Embryonic facial prominence (tissue), 1 donor: Measurements from ENCODE around the gene WASF1.
"Not testable (repeated sequence)": the region's sequence is repeated elsewhere in the genome, so short reads cannot be mapped to it uniquely, and the experiment has no call there.

Source experiments
- DNase-seq: peaks from one replicate; pipeline ENCODE4 v3.0.0-alpha.2; 2016; ENCODE audit errors: extremely low spot score

The WASF1 gene

DNA sequence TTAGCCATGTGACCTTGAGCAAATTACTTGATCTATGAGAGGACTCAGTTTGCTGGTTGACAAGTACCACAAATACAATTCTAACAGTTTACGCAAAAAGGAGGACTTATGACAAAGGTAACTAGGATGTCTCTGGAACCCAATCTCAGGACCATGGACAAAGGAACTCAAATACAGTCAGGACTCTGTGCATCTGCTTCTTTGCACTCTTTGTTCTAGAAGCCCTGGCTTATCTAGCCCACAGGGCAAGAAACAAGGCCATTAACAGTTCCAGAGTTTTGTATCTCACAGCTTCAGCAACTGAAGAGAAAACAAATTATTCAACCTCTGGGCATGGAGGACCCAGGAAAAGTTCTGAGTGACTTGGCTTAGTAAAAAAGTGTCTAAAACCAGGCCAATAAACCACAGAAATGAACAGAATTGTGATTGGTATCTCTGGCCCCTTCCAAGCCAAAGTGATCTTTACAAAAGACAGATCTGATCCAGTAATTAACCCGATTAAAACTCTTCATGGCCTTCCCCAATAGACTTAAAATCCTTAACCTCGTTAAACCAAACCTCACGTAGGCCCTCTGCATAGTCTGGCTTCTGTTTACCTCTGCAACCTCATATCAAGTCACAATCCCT, 5.9 kb downstream of the WASF1 start:
- no peak for DNase-seq

- no peak for DNase-seq
Observed at GRCh38 chr6:110170081-110170480, 9.4 kb downstream of the WASF1 start.

- no peak for DNase-seq
Observed at GRCh38 chr6:110158479-110158878, 21.0 kb downstream of the WASF1 start.

DNA sequence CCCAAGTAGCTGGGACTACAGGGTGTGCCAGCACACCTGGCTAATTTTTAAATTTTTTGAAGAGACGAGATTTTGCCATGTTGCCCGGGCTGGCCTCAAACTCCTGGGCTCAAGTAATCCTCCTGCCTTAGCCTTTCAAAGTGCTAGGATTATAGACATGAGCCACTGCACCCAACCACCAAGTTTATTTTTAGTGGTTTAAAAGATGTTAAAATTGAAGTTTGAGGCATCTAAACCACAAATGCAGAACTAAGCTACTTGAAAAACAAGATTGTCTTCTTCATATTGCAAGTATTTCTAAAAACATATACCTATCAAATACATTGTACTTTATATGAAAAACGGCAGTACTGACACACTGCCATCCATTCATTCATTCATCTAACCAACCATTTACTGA, 31.6 kb downstream of the WASF1 start:
- no peak for DNase-seq

GRCh38 chr6:110140650-110141049, 38.8 kb downstream of the WASF1 start:
- no peak for DNase-seq

DNA sequence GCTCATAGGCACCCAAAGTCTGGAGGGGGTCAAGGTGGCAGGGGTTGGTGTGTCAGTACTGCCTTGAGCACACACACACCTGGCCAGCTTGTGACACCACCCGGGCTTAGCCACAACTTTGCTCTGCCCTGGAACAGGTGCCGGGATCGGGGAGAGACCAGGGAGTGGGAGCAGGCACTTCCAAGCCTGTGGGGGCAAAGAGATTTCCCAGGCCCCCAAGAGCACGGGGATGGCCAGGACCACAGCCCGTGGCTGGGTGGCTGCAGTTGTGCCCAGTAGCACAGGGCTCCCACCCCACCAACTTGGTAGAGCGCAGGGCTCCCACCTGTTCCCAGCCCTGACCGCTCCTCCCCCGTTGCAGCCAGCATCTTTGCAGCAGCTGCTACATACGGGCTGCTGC, 40.4 kb downstream of the WASF1 start:
- DNase-seq: no peak

GRCh38 chr6:110137924-110138887, 41.3 kb downstream of the WASF1 start:
- no peak for DNase-seq

DNA sequence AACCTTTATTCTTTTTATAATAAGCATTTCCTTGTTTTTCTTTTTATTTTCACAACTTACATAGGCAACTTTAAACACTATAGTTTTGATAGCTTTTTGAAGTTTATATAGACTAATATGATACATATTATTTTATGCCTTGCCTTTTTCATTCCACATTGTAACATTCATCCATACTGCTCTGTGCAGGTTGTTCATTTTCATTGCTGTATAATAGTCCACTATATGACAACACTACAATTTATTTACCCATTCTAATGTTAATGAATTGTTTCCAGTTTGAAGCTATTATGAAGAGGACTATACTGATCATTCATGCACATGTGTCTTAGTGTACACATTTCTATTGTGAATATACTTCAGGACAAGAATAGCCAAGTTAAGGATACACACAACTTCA, 49.1 kb downstream of the WASF1 start:
- DNase-seq: no peak

GRCh38 chr6:110128418-110128817, 51.1 kb downstream of the WASF1 start:
- no peak for DNase-seq

DNA sequence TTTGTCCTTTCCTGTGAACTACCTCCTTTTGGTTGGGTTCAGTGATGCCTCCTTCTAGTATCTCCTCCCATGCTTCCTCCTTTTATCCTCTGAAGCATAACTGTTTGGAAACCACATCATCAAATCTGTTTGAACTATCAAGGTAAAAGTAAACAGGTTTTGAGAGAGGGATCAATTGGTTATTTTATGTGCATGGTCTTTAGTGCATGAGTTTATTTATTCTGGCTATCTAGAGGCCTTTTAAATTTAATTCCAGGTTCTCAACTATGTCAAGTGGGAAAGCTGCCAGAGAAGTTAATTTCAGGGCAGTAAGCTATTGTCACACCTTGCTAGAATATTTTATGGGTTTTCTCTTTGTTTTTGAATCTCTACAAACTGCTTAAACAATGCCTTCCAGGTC, 54.1 kb downstream of the WASF1 start:
- DNase-seq: no peak

GRCh38 chr6:110121655-110122054, 57.8 kb downstream of the WASF1 start:
- not testable (repeated sequence) for DNase-seq

DNA sequence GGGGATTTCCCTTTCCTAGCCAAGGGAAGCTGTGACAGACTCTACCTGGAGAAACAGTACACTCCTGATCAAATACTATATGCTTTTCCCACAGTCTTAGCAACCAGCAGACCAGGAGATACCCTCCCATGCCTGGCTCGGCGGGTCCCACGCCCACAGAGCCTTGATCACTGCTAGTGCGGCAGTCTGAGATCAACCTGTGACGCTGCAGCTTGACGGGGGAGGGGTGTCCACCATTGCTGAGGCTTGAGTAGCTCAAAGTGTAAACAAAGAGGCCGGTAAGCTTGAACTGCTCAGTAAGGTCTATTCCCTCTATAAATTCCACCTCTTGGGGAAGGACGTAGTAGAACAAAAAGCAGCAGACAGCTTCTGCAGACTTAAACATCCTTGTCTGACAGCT, 63.2 kb downstream of the WASF1 start:
- no peak for DNase-seq

- no peak for DNase-seq
Observed at GRCh38 chr6:110114004-110114403, 65.5 kb downstream of the WASF1 start.

DNA sequence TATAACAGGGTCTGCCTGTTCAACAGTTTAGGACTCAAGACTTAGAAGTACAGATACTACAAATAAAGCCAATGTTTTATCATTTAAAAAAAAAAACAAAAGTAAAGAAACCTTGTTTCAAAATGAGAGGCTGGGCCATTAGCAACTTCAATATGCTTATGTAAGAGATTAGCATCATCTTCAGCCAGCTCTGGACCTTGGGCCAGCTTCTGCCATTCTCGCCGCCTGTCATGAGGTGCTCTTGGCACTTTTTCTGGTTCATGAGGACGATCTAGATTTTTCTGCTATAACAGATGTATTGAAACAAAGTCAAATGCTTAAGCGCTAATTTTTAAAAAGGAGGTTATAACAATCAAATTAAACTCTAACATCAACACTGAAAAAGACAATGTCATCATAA, 74.2 kb downstream of the WASF1 start:
- no peak for DNase-seq

- DNase-seq: no peak
Observed at GRCh38 chr6:110103260-110103659, 76.2 kb downstream of the WASF1 start.

DNA sequence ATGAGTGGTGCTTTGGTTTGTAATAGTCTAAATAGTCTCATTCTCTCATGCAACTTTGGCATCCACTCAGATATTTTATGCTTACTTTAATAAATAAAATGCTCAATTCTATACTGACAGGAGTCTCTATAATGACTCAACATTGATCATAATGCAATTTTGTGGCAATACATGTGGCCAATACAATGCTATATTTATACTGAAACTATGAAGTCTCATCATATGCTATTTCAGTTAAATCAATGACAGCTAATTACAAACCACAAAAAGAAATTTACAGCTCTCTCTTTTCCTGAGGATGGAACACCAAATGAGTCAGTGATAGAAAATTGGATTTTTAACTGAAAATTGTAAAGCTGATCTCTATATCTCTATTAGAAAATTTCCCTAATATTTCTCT, 77.1 kb downstream of the WASF1 start:
- no peak for DNase-seq

DNA sequence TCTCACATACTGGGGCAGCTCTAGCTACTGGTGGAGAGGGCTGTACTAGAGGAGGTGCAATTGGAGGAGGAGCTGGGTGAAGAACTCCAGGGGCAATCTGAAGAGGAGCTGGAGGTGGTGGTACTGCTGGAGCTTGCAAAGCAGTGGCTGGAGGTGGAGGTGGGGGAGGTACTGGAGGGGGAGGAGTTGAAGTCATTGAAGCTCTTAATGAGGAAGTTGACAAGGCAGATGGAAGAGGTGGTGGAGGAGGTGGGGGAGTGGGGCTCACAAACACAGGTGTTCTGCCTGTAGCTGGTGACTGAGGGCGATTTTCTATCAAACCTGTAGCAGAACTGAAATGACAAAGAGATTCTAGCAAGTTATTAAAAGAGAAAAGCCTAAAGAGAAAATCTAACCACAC, 77.6 kb downstream of the WASF1 start:
- no peak for DNase-seq

DNA sequence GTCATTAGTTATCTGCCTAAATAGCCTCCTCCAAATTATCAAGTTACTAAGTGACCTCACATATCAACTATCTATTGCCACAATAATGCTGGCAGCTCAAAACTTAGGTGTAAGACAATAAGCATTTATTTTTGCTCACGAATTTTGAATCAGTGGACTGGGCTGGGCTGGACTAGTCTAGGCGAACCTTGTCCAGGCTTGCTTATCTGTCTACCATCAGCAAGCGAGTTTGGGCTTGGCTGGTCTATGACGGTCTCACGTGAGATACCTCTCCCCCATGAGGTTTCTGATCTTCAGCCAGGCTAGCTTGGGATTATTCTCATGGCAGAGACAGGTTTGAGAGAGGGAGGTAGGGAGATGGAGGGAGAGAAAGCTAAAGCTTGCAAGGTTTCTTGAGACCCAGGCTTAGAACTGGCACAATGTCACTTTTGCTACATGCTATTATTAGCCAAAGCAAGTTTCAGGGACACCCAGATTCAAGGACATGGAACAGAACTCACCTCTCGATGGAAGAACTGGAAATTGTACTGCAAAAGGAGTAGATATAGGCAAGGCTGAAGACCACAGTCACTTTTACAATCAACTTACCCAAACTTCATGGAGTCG, 80.9 kb downstream of the WASF1 start:
- DNase-seq: no peak

GRCh38 chr6:110097443-110097842, 82.0 kb downstream of the WASF1 start:
- DNase-seq: no peak

- no peak for DNase-seq
Observed at GRCh38 chr6:110095935-110096334, 83.5 kb downstream of the WASF1 start.

GRCh38 chr6:110095101-110095500, 84.4 kb downstream of the WASF1 start:
- DNase-seq: no peak

- DNase-seq: no peak
Observed at GRCh38 chr6:110093981-110094380, 85.5 kb downstream of the WASF1 start.

DNA sequence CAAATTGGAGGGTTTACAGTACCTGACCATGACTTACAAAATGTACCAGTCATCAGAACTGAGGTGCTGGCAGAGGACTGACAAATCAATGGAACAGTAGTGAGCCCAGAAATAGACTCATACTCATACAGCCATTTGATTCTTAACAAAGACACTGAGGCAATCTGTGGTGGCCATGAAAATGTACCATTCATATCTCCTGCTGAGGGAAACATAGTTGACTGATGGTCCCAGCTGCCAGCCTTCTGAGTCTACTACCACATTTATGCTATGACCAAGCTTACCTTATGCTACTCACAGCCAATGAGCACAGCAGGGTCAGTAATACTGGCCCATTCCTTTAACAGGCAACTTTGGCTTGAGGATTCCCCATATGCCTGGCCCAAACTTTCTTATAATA, 88.6 kb downstream of the WASF1 start:
- DNase-seq: no peak
